Lower leg skin (tissue), 4 donors: Measurements from ENCODE around the gene LMBR1. TPM values are rescaled to one million over a fixed set of nuclear protein-coding genes. Genes with fewer than 3 reads are reported as not detected.

Experiments
- DNase-seq, 2 donors: peaks; one replicate each; pipeline ENCODE4 v3.0.0-alpha.2; 2019; ENCODE audit warnings: low spot score in 2 of 2
- H3K4me3 ChIP-seq: fragments of 200-600 bp; sonication (generic); 2 replicates; pipeline ENCODE4 v1.5.1; 2017; ENCODE audit warnings: mild to moderate bottlenecking, low read depth; ENCODE audit not compliant: poor library complexity, severe bottlenecking
- POLR2A ChIP-seq, 2 donors: fragments of 450-650 bp; IDR thresholded peaks; one replicate each; pipeline ENCODE4 v1.6.1; 2016 to 2017; ENCODE audit warnings: antibody characterized with exemption in 2 of 2, mild to moderate bottlenecking in 1 of 2, moderate library complexity in 1 of 2
- WGBS, 2 donors: methylation state at CpG; one replicate each; pipeline ENCODE4 v1.1.5; 2018; 5-methylcytosine and 5-hydroxymethylcytosine counted together
- intact Hi-C: fragments of 100-400 bp; cut with DNase I; formaldehyde crosslinking; loops from one replicate; pipeline ENCODE4 v1.15.0; 2023; ENCODE audit warnings: low total_unique reads
- total RNA-seq, 4 donors: library from RNA; depleted of rRNA; stranded (reverse); fragments of >200 nt; gene quantifications; one replicate each; pipeline ENCODE4 v1.1.0, GENCODE V29; 2016
- TF ChIP-seq, protein P1 (sequence below), 3 donors: fragments of 450-650 bp; IDR thresholded peaks; one replicate each; pipeline ENCODE4 v1.5.1; 2016; ENCODE audit warnings: antibody characterized with exemption in 3 of 3, mild to moderate bottlenecking in 3 of 3, moderate library complexity in 2 of 3

Gene LMBR1
- total RNA-seq, 4 donors from 2014 or later, result 44.1 to 67.0 (median 55.9) TPM

DNA sequence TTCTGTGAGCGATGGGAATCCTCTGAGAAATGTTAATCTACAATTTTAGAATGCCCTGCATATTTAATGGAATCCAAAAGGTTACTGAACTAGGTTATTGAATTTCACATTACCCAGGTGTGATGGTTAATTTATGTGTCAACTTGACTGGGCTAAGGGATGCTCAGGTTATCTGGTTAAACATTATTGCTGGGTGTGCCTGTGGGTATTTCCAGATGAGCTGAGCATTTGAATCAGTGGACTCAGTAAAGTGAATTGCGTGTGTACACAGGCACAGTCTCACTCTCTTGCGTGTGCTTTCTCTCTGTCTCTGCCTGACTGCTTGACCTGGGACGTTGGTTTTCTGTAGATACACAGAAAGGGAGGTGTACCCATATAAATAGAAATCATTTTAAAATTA lies 230.7 kb downstream of the LMBR1 start:
- WGBS, 2 donors, result 82 to 88% methylated on average over 4 of the region's 4 CpGs
- intact Hi-C loops, result no loop called here

DNA sequence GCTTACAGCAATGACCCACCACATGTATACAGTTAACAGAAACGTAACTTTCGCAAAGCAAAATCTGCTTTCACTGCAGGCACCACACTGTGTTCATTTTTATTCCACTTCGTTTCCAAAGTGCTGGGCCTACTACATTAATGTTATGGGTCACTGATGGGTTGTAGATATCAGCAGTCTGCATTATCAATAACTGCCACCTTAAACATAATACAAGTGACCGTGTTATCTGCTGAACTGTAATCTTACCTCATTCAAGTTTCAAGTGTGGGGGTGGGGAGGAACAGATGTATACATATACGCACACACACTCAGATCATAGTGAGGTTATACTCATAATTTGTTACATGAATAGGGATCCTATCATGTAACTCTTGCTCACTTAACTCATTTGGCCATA lies 231.3 kb downstream of the LMBR1 start:
- intact Hi-C loops, result no loop called here
- TF ChIP-seq, protein P1, sequence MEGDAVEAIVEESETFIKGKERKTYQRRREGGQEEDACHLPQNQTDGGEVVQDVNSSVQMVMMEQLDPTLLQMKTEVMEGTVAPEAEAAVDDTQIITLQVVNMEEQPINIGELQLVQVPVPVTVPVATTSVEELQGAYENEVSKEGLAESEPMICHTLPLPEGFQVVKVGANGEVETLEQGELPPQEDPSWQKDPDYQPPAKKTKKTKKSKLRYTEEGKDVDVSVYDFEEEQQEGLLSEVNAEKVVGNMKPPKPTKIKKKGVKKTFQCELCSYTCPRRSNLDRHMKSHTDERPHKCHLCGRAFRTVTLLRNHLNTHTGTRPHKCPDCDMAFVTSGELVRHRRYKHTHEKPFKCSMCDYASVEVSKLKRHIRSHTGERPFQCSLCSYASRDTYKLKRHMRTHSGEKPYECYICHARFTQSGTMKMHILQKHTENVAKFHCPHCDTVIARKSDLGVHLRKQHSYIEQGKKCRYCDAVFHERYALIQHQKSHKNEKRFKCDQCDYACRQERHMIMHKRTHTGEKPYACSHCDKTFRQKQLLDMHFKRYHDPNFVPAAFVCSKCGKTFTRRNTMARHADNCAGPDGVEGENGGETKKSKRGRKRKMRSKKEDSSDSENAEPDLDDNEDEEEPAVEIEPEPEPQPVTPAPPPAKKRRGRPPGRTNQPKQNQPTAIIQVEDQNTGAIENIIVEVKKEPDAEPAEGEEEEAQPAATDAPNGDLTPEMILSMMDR (IDR thresholded peaks at IDR 0.05), result no peak
- TF ChIP-seq POLR2A (IDR thresholded peaks at IDR 0.05), result no peak
- DNase-seq, result no peak
- H3K4me3 ChIP-seq, result no peak overlapping the region
- 91 to 95% methylated on average over 5 of the region's 5 CpGs for WGBS, 2 donors

More for the DNA sequence above, 230.7 kb downstream of the LMBR1 start:
- TF ChIP-seq, protein P1 (IDR thresholded peaks at IDR 0.05), result no peak
- TF ChIP-seq POLR2A (IDR thresholded peaks at IDR 0.05), result no peak
- H3K4me3 ChIP-seq, result no peak overlapping the region
- no peak for DNase-seq

DNA sequence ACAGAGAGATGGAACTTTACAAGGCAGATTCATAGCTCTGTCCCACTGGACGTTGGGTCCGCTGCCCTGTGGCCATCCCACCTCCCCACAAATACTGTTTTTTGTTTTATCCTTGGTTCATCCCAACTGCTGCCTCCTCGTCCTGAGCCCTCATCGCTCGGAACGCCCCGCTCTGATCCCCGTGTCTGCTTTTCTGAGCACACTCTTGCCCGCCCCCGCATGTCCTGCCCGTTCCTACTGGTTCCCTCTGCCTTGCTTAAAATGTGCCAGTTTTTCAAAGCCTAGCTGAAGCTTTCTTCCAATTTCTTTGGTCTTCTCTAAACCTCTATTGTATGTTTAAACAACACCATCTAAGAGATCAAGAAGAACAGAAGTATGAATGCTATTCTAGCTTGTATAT lies 233.0 kb downstream of the LMBR1 start:
- no peak for DNase-seq
- intact Hi-C loops, result no loop called here
- no peak overlapping the region for H3K4me3 ChIP-seq
- WGBS, 2 donors, result 50 to 66% methylated on average over 11 of the region's 11 CpGs
- no peak for TF ChIP-seq POLR2A (IDR thresholded peaks at IDR 0.05)
- TF ChIP-seq, protein P1 (IDR thresholded peaks at IDR 0.05), result no peak

GRCh38 chr7:156659203-156659602 lies 233.8 kb downstream of the LMBR1 start:
- intact Hi-C loops, result no loop called here
- TF ChIP-seq POLR2A (IDR thresholded peaks at IDR 0.05), result no peak
- TF ChIP-seq, protein P1 (IDR thresholded peaks at IDR 0.05), result no peak

GRCh38 chr7:156657681-156658080 lies 235.3 kb downstream of the LMBR1 start:
- no peak for TF ChIP-seq POLR2A (IDR thresholded peaks at IDR 0.05)
- TF ChIP-seq, protein P1 (IDR thresholded peaks at IDR 0.05), result no peak
- 46 to 47% methylated on average over 4 of the region's 4 CpGs for WGBS, 2 donors
- no peak overlapping the region for H3K4me3 ChIP-seq
- intact Hi-C loops, result no loop called here
- DNase-seq, result no peak

More at GRCh38 chr7:156659203-156659602, 233.8 kb downstream of the LMBR1 start:
- 82 to 85% methylated on average over 6 of the region's 6 CpGs for WGBS, 2 donors
- no peak overlapping the region for H3K4me3 ChIP-seq
- DNase-seq, result no peak

- no peak for DNase-seq
- intact Hi-C loops, result no loop called here
- WGBS, 2 donors, result 69 to 74% methylated on average over 7 of the region's 7 CpGs
- no peak for TF ChIP-seq POLR2A (IDR thresholded peaks at IDR 0.05)
- TF ChIP-seq, protein P1 (IDR thresholded peaks at IDR 0.05), result no peak
- H3K4me3 ChIP-seq, result no peak overlapping the region
Measured at GRCh38 chr7:156656598-156656997, 236.4 kb downstream of the LMBR1 start.
